HT1080 (cell line): Measurements from ENCODE around the gene ITGAE. TPM values are rescaled to one million over a fixed set of nuclear protein-coding genes. Genes with fewer than 3 reads are reported as not detected.

Experiments used
- DNase-seq: peaks from one replicate; pipeline ENCODE4 v3.0.0-alpha.2; 2015; ENCODE audit warnings: low read depth
- total RNA-seq: library from RNA; depleted of rRNA; stranded (reverse); fragments of >200 nt; shearing (Covaris generic); gene quantifications from 2 replicates; pipeline ENCODE4 v1.2.3, GENCODE V29; 2014

Gene ITGAE
- total RNA-seq, 1 experiment from 2014 or later, result 26.9 TPM

- peak; percentile 30 for DNase-seq
These were observed 37.8 kb downstream of the ITGAE start for GRCh38 chr17:3762922-3763776.

GRCh38 chr17:3761918-3762380 lies 39.0 kb downstream of the ITGAE start:
- no peak for DNase-seq

GRCh38 chr17:3761036-3761917 lies 39.7 kb downstream of the ITGAE start:
- DNase-seq, result no peak

DNA sequence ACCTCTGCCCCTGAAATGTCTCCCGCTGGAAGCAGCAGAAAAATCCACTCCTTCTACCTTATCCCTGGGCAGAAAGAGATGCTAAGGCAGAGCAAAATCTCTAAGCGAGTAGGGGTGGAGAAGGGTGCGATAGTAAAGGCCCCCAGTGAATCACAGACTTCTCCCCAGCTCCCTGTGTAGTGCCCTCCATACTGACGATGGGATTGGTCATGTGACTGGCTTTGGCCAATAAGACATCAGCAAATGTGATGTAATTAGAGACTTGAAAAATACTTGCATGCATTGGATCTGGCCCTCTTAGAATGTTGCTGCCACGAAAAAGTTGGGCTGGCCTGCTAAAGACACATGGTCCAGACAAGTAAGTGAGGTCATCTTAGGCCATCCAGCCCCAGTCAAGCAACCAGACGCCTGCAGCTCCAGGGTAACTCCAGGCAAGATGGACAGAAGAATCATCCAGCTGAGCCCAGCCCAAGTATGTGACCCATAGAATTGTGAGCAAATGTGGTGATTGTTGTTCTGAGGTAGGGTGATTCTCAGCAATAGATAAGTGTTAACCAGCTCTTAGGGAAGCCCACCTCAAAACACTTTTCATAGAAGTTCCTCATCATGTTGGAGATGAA lies 41.3 kb downstream of the ITGAE start:
- no peak for DNase-seq

GRCh38 chr17:3755335-3756030 lies 45.5 kb downstream of the ITGAE start:
- no peak for DNase-seq

- DNase-seq, result no peak
These were observed 46.3 kb downstream of the ITGAE start for GRCh38 chr17:3754458-3755334.

DNA sequence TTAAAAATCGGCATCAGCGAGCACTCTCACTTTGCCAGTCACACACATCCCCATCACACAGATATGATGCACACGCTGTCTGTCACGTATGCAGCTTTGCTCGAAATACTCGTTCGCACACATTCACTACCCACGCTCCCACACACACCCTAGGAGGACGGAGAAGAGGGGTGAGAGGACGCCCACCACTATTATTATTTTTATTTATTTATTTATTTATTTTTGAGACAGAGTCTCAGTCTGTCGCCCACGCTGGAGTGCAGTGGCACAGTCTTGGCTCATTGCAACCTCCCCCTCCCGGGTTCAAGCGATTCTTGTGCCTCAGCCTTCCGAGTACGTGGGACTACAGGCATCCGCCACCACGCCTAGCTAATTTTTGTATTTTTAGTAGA lies 46.9 kb downstream of the ITGAE start:
- no peak for DNase-seq

GRCh38 chr17:3753624-3754023 lies 47.4 kb downstream of the ITGAE start:
- DNase-seq, result no peak

DNA sequence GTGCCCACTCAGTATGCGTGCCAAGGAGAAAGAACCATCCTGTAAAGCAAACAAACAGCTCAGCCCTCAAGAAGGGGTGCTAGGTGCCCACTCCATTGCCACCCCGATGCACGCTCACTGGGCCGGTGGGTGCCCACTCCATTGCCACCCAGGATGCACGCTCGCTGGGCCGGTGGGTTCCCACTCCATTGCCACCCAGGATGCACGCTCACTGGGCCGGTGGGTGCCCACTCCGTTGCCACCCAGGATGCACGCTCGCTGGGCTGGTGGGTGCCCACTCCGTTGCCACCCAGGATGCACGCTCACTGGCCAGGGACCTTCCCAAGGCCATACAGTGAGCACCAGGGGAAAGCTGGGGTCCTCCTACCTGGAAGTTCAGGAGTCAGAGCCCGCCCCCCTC lies 49.2 kb downstream of the ITGAE start:
- no peak for DNase-seq

GRCh38 chr17:3750926-3751325 lies 50.1 kb downstream of the ITGAE start:
- no peak for DNase-seq

DNA sequence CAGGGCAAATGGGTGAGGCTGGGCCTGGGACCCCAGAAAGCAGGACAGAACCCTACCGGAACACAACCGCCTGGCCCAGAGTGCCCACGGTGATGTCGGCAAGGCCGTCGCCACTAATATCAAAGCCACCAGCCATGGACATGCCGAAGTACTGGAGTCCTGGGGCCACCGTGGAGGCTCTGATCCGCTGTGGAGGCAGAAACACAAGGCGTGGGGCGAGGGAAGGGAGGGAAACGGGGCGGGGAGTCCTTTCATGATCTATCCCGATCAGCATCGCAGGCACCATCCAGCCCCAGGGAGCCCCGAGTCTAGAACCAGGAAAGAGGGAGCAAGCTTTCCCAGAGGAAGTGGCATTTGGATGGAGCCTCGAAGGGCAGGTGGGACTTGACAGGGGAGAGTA lies 50.7 kb downstream of the ITGAE start:
- no peak for DNase-seq

- no peak for DNase-seq
These were observed 52.4 kb downstream of the ITGAE start for GRCh38 chr17:3748576-3748975.

DNA sequence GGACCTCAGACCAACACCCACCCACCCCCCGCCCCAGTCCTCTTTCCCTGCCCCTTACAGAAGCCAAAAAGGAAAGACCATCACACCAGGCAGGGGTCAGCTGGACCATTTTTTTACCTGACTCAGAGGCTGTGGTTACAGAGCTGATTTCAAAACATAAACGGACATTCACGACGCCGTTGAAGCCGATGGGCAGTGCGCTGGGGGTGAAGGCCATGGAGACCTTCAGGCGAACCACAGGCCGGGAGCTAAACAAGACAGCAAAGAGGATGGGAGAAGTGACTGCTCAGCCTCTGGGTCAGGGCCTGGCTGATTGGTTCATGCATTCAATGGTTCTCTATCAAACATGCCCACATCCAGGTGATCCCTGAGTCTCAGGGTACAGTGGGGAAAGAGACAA lies 53.2 kb downstream of the ITGAE start:
- DNase-seq, result no peak

DNA sequence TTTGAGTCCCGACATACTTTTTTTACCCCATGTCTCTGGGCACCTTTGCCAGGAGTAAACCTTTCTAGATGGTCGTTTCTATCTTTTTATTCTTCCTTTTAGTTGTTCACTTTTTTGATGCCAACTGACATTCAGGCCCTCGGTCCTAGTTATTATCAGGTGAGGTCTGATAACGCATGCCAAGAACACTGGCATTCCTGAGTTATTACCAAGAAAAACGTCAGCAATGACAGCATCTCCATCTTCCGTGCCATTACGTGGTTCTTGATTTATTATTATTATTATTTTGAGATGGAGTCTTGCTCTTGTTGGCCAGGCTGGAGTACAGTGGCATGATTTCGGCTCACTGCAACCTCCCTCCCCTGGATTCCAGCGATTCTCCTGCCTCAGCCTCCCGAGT lies 55.9 kb downstream of the ITGAE start:
- no peak for DNase-seq

DNA sequence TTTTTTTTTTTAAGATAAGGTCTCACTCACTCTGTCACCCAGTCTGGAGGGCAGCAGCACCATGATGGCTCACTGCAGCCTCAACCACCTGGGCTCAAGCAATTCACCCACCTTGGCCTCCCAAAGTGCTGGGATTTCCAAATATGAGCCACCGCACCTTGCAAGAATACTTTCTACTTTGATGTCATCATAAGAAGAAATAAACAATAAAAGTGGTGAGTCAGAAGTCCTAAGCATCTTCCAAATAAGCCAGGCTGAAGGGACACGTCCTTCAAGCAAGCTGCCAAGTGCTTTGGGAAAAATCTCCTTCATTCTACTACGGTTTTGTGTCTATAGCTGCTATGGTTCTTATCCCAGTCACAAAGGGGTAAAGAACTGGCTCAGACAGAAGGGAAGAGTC lies 57.0 kb downstream of the ITGAE start:
- no peak for DNase-seq

- no peak for DNase-seq
These were observed 60.3 kb downstream of the ITGAE start for GRCh38 chr17:3740611-3741073.

- DNase-seq, result no peak
These were observed 61.4 kb downstream of the ITGAE start for GRCh38 chr17:3739422-3740124.

- no peak for DNase-seq
These were observed 62.3 kb downstream of the ITGAE start for GRCh38 chr17:3738562-3739295.

GRCh38 chr17:3735515-3735914 lies 65.5 kb downstream of the ITGAE start:
- no peak for DNase-seq
